HG03139 (cell line): ENCODE results near the gene CCDC50.

Experiments used
- ATAC-seq: cut with Tn5 transposase; IDR thresholded peaks from one replicate; pipeline ENCODE4 v1.9.1; 2021; ENCODE audit not compliant: unreplicated experiment

CCDC50 gene

DNA sequence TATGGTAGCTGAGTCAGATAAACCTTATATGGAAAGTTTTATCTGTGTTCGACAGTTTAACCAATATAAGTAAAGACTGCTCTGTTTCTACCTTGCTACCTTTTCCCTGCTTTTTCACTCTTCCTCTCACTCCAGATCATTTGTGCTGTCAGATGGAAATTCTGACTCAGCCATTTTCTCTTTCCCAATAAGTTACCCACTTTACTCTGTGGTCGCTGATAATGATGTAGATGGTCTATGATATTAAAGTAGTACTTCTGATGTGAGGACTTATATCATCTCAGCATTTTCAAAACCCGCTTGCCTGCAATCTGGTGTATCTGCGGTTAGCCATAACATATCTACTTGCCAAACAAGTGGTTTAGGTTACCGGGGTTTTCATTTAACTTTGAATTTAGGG is 16.1 kb downstream of the CCDC50 start:
- ATAC-seq: no peak

DNA sequence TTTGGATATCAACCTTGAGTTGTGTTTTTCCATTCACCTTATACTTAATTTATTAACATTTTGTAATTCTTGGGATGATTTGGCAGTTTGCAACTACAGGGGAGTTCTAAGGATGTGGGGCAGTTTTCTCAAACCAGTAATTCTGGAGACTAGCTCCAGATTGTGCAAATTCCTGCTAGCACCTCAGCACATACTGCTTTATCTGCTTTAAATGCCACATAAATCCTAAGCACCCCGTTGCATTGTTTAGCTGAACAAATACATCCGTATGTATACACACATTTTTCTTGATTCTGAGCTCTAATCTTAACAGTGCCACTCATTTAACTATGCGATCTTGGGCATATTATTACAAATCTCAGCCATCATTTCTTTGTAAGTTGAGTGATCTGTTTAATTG is 18.0 kb downstream of the CCDC50 start:
- no peak for ATAC-seq

DNA sequence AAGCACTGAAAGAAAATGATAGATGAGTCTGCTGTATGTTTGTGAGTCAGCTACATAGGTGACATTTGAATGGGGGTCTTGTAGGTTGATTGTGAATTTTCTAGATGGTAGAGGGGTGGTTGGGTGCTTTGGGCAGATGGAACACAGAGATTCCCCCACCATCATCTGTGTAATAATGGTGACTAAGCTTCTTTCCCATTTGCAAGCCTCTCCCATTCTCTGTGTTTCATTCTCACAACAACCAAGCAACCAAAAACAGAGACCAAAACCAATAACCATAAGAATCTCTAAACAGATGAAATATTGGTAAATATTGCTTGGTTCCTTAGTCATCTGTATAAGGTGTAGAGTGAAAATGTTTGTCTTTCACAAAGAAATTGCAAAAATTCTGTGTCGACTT is 18.9 kb downstream of the CCDC50 start:
- no peak for ATAC-seq

DNA sequence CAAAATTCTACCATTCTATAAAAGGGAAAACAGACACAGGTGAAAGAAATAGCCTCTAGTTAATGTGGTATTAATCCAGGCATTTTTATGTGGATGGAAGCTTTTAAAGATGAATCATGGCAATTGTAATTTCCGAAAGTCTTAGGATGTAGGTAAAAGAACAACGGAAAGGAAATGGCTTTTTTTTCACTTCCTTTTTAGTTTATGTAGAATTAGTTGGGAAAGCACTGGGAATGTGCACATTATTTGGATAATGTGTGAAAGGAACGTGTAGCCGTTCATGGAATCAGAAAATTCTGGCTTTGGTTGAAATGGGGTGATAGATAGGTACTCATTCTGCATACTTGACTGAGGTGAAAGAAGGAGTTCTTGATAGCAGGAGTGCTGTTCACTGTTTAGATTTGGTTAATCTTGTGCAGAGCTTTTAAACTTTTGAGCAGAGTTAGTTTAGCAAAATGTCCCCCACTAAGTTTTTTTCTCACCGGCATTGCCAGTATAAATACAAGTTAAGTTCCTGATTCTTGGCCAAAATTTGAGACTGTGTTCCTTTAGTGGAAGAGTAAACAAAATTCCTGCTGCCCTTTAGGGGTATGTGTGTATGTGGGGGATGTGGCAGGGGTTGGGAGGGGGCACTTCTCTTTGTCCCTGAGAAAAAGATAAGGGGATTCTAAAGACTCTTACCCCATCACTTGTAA is 21.3 kb downstream of the CCDC50 start:
- no peak for ATAC-seq

DNA sequence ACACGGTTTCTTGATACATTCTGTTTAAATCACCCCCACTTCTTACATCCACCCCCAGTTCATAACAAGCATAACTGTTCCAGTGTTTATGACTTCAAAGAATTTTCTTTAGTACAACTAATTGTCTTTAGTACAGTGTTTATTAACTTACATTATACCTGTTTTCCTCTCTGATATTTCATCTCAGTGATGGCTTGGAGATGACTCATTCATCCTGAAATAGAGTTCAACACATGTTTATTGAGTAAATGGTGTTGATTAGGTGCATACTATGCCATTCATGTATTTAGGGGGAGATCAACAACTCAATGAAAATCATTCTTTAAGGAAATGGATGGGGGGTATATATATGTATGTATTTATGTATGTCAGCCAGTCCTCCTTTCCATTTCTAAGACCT is 22.8 kb downstream of the CCDC50 start:
- no peak for ATAC-seq

DNA sequence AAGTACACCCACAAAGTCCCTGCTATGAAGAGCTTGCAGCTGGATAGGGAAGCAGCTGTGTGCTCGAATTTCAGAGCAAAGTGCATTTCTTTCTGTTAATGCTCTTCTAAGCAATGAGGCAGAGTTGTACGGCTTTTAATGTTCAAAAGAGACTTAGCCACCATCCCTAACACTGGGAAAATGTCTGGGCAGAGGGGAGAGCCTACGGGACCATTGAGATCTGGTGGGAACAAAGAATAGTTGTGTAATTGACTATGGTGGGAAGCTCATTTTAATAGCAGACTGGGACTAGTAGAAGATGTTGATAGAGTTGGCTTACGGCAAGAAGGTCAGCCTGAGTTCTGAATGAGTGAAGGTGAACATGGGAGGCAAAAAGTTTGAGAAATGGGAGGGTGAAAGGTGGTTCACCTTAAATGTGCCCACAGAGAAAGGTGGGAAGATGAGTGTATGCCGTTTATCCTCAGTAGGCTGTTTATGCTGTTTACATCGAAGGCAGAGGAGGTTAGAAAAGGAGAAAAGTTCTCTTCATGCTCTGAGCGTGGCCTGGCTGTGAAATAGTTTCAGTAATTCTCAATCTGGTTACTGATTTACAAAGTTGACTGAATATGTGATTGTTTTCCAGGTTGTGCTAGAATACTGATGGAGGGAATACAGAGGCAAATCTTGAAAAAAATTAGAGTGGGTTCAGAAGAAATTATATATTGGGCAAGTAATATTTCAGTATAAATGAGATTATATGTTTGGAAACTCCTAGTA is 24.0 kb downstream of the CCDC50 start:
- peak; percentile 35 for ATAC-seq

DNA sequence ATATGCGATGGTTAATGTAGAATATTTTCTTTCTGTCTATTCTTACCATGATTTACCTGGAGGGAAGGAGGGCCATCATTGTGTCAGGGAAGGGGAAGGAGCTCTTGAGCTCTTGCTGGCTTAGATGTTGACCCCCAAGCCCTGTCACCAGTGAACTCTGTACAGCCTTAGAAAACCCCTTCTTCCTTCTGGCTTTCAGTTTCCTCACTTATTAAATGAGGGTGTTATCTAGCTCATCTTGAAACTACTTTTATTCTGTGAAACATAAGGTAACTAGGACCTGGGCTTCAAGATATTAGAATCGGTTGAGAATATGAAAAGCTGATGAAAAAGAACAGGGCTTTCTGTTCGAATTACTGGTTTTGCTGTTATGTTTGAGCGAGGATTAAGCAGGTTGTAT is 26.2 kb downstream of the CCDC50 start:
- peak; percentile 70 for ATAC-seq

DNA sequence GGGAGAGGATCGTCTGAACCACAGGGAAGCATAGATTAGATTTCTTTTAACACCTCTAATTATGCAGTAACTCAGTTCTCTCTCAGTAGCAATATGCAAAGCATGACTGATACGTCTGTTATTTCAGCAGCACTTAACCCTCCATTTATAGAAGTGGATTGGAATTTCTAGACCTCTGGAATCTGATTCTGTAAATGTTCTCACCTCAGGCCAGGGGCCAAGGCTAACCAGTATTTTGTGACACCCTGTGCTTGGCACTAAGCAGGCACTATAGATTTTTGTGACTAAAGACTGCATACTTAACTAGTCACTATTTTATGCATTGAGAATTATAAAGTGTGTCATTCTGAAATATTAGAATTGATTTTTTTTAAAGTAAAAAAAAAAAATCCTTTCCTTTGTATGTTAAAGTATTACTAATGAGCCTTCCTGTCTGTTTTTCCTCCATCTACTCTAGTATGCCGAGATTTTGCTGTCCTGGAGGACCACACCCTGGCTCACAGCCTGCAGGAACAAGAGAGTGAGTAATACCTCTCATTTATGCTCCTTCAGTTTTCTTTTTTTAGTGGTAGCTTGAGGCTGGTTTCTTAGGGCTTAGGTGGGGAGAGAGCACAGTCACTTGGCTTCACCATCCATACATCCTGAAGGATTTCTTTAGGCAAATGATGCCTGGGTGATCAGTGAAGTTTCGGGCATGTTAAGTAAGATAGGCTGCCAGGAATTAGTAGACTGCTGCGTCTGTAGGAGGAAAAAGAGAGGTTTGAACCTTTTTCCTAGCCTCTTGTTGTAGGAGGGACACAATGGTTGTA is 27.6 kb downstream of the CCDC50 start:
- ATAC-seq: no peak

DNA sequence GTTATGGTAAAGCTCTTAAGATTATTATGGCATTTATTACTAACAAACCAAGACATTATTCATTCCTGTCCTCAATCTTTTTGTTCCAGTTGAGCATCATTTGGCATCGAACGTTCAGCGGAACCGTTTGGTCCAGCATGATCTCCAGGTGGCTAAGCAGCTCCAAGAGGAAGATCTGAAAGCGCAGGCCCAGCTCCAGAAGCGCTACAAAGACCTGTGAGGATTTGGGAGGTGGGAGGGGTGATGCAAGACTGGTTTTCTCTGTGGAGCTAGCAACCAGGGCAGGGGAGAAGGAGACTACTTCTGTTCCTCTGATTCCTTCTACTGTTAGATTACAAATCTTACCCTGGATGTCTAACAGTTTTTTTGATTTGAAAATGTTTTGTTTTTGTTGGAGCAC is 28.7 kb downstream of the CCDC50 start:
- ATAC-seq: no peak

DNA sequence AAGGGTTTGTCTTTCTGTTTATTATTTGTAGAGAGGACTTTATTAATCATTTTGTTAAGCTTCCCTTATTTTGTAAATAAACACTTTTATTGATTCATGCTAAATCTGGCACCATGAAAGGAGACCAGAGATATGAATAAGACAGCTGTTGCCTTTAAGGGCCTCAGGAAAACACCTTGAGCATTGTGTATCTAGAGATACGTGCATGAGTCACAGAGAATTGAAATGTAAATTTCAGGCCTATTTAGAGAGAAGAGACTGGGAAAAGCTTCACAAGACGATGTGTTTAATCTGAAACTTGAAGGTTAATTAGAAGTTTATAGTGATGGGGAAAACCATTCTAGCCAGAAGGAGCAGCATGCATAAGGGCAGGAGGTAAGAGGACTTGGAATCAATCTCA is 29.7 kb downstream of the CCDC50 start:
- ATAC-seq: no peak

DNA sequence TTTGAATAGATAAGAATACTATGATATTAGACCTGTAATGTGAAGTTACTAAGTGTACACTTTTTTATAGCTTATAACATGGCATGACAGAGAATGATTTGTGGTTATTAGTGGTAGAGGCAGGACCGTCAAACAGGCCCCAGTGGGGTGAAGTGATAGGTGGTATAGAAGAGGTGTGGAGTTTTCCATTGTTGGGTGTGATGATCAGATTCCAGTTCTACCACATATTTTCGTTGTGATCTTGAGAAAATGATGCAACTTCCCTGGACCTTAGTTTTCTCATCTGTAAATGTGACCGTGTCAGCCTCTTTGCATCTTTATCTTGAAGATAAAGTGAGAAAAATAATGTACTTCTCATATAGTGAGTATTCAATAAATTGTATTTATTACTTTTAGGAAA is 31.4 kb downstream of the CCDC50 start:
- ATAC-seq: no peak

DNA sequence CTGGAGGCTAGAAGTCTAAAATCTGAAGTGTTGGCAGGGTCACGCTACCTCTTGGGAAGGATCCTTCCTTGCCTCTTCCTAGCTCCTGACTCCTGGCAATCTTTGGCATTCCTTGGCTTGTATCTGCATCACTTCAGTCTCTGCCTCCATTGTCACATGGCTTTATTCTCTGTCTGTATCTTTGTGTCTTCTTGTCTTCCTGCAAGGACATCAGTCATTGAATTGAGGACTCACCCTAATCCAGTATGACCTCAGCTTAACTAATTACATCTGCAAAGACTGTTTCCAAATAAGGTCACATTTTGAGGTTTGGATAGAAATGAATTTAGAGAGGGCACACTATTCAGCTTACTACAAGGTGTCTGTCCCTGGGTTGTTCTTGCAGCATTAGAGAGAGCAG is 32.3 kb downstream of the CCDC50 start:
- no peak for ATAC-seq

DNA sequence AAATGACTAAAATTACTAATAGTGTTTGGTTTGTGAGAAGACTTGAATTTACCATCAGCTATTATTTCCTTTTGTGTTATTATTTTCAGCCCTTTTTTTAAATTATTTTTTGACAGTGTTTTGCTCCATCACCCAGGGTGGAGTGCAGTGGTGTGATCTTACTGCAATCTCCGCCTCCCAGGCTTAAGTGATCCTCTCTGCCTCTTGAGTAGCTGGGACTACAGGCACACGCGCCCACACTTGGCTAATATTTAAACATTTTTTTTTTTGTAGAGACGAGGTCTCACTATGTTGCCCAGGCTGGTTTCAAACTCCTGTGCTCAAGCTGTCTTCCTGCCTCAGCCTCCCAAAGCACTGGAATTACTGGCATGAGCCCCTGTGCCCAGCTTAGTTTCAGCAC is 32.8 kb downstream of the CCDC50 start:
- no peak for ATAC-seq

DNA sequence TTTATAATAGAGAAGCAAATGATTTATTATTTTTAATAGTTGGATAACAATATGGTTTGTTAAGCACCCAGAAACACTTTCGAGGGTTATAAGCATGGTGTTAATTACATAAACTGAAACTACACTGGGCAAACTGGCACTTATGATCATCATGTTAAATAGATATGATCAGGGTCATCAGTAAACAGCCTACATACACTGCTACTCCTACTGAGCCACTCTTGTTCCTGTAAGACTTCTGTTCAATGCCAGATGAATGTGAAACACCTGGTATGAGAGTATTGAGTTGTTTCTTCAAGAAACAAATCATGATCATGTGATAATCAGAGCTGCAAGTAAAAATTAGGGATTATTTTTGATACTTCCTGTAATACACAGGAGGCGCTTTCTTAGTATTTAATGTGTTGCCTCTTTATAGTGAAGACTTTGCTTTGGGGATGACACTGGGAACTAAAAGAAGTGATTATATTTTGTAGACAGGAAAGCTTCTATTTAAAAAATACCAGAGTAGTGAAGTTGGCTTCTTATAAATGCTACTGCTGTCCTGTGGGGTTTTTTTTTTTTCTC is 33.4 kb downstream of the CCDC50 start:
- ATAC-seq: no peak

DNA sequence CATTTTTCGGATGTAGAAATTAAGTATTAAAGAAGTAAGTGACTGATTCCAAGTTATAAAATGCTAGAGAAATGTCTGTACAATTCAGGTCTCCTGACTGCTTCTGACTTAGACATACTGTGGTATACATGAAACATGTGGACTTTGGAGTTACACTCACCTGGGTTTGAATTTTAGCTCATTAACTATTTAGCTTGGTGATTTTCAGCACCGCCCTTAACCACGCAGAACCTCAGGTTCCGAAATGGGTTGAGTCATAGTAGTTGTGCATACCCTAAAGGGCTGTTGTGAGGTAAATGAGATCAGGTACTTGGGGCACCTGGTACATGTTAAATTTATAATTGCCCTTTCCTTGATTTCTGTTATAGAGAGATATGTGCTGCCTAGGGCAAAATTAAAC is 34.0 kb downstream of the CCDC50 start:
- no peak for ATAC-seq

DNA sequence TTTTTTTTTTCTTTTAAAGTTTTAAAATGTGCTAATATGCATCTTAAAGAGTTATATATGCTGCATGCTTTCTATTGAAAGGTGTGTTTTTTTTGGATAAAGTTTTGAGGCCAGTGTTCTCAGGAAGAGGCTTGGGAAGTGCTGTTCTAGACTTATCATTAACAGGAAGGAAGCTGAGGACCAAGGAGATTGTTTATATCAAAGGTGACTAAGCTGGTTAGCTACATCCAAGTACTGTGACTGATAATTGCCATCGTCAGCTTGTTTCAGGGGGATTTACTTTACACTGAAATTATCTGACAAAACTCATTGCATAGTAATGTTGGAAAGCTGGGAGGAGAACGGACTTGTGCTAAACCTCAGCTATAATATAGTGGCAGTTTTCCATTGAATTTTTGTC is 37.5 kb downstream of the CCDC50 start:
- no peak for ATAC-seq

DNA sequence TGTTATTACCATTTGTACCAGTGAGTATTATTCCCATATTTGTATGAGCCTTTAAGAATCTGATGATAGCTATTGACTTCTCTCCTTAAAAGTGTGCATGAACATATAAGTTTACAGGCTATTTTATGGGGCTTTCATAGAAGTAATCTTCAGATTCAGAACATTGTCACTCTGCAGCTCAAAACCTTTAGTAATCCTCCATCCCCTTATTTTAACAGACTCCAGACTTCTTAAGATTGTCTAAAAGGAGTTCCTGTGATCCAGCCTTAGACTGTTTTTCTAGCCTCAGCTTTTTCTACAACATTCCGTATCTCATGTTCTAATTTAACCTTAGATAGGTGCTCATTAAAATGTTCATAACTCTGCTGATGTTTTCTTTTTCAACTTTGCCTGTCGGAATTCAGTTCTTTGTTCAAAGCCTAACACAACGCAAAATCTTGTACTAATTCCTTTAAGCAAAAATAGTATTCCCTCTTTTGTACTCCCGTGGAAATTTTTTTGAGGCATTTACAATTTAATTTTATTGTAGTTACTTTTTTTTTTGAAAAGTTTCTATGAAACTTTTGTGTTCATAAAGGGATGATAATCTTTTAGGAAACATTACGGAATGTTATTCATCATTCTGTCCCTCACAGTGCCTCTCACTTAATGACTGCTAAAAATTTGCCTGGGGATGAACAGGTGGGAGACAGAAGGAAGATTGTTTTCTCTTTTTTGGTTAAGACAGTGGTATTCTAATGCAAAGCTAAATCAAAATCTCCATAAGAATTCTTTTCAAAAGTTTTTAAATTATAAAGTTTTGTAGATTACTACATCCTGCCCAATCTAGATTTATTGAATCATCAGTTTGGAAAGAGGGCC is 39.8 kb downstream of the CCDC50 start:
- ATAC-seq: no peak

DNA sequence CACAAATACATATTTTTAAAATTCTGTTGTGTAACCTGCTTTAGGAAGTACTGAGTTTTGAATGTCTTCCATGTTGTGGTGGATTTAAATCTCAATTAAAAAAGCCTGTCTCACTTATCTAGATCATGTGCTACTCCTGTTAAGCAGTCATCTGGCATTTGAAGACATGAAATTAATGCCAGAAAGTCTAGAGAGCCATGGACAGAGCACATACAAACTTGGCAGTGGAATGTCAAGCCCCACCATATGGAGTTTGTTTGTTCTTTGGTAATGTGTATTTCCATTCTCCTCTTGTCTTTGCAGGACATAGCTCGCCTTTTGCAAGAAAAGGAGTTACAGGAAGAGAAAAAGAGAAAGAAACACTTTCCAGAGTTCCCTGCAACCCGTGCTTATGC is 40.4 kb downstream of the CCDC50 start:
- no peak for ATAC-seq

DNA sequence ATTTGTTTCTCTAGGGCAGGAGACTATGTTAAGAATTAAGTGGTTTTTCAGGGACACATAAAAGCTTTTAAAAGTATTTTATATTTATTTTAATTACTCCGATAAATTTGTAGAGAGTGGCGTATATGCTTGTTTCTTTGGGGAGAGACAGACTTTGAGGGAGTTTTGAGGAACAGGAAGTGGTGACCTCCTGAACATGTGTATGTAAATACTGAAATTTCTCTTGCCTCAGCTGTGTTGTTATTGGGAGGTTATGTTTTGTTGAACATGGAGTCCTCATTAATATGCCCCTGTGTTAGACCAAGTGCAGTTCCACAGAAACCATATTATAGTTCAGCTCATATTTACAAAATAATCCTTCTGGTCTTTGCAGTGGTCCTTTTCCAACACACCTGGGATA is 42.9 kb downstream of the CCDC50 start:
- ATAC-seq: no peak

DNA sequence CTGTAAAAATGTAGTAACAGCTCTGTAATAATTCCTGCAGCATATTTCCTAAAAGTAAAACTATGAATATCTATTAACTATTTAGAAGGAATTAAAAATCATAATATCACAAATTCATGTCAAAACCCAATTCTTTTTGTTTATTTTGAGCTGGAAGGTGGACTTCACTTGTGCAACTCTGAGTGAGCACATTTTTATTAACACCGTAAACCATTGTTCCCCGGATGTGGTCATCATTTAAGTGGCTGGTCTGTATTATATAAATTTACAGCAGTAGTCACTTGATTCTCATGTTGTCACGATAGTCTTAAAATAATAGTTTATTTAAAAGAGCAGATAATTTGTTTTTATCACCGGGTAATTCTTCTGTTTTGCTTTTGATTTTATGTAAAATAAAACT is 44.1 kb downstream of the CCDC50 start:
- no peak for ATAC-seq
